M059J (cell line): ENCODE results near the gene FOXN1. TPM values are rescaled to one million over a fixed set of nuclear protein-coding genes. Genes with fewer than 3 reads are reported as not detected.
"Not testable (repeated sequence)": the region's sequence is repeated elsewhere in the genome, so short reads cannot be mapped to it uniquely, and the experiment has no call there.

Experiments used
- DNase-seq: peaks from one replicate; pipeline ENCODE4 v3.0.0-alpha.2; 2012; ENCODE audit warnings: low read depth
- total RNA-seq: library from RNA; depleted of rRNA; stranded (reverse); fragments of >200 nt; shearing (Covaris generic); gene quantifications from 2 replicates; pipeline ENCODE4 v1.2.3, GENCODE V29; 2014

Gene FOXN1
- total RNA-seq, 1 experiment from 2014 or later = not detected

DNA sequence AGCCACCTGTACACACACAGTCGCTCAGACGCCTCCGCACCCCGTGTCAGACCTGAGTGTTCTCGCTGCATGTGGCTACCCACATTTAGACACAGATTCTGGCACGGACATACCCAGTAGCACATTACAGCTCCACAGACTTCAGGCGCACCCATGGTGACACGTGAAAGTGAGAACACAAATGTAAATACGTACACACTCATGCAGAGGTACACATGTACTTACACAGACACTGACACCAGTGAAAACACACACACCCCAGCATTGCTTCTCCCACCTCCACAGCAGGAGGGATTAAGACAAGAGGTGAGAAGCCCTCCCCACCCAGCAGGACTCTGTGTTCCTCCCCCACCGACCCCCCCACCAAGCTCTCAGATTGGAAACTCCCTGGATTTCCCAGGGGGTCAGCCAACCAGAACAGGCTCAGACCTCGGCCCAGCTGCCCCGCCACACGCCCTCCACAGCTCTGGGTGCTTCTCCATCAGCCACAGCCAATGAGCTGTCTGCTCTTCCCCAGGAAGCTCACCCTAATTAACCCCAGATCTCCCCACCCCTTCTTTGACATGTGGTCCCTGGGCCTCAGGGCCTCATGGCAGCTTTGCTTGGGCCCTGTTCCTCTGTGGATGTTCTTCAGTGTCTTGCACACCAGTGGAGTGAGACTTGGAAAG is 5.3 kb upstream of the FOXN1 start:
- DNase-seq = no peak

DNA sequence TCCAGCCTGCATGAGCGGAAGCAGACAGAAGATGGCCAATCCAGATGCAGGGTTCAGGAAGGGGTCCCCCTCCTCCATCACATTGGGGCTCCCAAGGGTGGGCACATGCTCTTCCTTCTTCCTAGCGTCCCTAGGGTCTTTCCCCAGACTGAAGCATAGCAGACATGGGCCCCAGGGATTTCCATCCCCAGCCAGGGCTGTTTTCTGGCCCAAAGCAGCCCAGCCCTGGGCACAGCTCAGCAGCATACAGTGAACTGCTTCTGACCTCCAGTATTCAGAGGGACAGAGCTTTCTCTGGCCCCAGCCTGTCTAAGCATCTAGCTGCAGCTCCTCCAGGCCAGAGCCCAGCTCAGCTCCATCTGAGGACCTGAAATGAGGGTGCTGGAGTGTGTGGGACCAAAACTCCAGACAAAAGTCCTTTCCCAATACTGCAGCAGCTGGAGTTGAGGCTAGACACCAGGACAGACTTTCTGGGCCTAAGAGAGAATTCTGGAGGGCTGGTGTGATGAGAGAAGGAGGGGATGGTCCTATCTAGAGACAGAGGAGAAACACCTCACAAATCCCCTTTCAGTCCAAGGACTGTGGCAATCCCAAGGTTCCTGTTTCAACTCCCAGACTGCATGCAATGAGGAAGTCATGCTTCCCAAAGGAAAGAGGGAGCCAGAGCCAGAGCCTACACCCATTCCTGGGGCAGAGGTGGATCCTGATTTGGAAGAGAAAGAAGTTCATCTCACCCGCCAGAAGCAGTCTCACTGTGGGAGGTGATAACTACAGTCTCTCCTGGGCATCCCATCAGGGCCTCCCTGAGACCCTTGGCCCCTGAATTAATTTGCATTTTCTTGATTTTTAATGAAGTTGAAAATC is 4.5 kb upstream of the FOXN1 start:
- DNase-seq = no peak

DNA sequence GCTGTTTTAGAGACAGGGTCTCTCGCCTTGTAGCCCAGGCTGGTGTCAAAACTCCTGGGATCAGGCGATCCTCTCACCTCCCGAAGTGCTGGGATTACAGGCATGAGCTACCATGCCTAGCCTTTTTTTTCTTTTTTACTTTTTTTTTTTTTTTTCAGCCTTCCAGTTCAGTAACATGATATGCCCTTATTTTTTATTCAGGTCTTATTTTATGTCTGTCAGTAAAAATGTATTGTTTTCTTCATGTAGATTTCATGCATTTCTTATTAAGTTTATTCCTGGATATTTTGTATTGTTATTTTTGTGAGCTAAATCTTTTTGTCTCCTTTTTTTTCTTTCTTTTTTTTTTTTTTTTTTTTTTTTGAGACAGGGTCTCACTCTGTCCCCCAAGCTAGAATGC is 2.7 kb upstream of the FOXN1 start:
- DNase-seq = no peak

DNA sequence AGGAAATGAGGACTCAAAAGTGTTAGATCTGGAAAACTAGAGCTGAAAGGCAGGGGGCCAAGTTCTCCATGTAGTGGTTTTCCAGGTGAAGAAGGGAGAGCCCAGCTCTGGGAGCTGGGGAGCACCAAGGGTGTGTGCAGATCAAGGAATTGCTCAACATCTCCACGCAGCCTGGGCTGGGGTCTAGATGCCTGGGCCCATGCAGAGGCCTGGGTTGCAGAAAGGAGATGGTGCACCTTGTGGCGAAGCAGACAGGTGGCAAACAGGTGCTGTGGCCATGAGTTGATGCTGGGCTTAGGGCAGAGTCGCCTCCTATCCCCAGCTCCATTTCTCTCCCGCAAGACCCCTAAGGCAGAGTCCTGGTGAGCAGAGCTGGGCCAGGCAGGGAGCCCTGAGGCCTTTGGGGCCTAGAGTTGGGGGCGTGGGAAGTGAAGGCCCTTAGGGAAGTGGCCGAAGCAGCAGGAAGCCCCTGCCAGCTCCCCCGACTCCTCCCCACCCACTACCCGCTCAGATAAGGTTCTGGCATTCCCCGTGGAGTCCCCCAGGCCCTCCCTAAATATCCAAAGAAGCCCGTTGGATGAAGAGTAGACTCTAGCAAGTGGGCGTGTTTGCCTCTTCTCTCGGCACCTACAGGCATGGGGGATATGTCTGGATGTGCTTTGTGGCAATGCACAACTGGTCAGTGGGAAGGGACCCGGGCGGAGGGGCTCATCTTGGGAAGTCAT is 777 bp downstream of the FOXN1 start:
- no peak for DNase-seq

DNA sequence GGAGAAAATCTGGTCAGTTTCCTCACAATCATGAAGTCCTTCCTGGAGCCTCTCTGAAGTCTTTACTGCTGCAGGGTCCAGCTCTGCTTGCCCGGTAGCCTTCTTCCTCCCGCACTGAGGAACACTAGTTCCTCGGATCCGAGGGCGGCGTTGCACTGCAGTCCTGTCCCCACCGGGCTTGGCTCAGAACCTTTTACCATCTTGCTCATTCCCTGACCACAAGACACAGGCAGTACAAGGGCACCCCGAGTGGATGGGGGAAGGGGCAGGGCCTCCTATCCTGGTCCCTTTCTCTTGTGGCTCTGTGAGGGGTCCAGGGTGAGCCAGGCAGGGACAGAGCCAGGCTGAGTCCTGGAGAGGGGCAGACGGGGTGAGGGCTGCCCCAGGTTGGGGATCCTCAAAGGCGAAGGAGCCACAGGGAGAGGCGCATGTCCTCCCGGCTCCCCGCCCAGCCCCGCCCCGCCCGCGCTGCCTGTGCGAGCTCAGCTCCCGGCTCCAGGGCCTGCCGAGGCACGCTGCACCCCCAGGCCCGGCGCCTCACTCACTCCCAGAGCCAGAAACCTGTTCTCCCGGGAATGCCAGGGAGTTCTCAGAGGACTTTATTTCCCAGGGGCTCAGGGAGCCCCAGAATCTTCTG is 1.5 kb downstream of the FOXN1 start:
- DNase-seq = no peak

DNA sequence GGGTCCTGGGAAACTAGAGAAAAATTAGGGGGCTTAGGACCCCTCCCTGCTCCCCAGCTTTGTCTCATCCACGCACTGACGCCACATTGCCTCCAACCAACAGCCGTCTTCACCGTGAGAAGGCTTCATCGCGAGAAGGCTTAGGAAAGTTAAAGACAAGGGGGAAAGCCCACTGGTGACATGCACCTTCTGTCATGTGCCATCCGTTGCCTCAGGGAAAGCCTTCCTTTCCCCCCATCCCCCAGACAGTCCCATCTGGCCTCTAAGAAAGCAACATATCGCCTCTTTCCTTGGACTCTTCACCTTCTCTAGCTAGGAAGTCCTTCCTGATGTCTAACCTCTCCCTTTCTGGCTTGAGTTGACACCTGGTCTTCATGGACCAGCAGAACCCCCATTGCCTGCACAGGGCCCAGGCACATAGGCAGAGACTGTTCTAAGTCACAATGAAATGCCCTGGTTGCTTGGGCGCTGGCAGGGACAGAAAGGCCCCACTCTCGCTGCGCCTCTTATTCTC is 2.1 kb downstream of the FOXN1 start:
- no peak for DNase-seq

DNA sequence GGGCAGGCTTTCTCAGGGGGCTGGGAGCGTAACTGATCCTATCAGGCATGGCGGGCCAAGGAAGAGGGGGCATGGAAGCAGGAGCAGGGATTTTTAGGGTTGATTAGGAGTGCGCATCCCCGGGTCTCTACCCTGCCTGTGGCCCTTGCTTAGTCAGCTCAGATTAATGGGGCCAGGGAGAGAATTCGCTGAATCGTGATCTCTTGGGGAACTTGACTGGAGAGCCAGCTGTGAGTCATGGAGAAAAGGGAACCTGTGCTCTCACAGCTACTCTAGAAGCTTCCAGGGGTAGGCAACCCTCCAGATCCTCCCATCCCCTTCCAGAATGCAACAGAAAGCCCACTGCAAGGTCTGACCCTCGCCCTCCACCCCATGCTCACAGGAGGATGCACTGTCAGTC is 3.6 kb downstream of the FOXN1 start:
- peak; percentile 36 for DNase-seq

DNA sequence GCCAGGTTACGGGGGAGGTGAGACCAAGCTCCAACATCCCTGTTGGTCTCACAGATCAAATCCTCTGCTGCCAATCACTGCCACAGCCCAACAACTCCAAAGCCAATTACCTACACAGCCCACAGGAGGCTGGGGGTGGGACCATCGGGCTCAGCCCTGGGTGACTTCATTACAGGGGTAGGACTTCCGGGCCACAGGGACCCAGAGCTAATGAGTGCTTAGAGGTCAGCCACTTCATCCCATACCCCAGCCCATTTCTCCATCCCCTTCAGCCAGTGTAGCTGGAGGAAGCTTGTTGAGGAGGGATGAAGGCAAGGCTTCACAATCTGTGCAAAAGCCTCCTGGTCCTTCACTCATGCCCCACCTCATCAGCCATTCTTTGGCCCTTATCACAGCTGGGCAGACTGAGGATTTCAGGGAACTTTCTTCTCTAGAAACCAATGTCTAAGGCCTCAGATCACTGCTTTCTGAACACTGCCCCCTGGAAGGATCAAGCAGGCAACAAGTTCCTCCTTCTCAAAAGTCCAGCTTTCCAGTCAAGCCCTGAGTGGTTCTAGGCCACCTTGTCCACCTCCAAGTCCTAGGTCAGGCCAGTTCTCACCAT is 5.8 kb downstream of the FOXN1 start:
- no peak for DNase-seq

DNA sequence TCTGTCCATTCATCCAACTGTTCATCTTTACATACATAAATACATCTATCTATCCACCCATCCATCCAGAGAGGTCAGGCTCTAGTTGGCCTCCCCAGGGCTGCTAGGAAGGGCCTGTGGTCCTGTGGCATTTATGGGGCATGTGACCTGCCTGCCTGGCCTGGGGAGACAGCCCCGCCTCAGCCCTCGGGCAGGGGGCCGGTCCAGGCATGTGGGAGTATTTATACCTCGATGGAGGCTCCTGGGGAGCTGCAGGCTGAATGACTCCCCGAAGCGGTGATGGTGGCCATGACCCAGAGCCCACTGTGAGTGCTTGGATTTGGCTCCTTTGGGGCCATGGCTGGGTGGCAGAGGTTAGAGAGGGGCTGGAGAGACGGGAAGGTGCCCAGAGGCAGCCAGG is 7.3 kb downstream of the FOXN1 start:
- DNase-seq = no peak

DNA sequence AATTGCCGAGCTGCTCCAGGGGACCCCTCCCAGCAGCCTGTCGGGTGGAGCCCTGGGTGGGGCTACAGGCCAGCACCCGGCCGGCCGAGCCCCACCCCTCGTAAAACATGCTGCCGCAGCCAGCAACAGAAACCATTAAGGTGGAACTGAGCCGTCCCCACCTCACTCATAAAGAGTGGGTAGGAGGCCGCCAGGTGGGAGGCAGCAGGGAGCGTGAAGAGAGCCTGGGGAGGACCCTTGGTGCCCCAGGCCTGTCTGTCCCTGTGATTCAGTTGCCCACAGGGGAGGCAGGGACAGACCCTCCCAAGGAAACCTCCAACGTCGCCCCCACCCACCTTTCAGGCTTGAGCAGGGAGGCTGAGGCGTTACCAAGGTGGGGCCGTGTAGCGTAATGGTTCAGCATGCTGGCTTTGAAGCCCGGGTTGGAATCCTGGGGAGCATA is 8.4 kb downstream of the FOXN1 start:
- no peak for DNase-seq

DNA sequence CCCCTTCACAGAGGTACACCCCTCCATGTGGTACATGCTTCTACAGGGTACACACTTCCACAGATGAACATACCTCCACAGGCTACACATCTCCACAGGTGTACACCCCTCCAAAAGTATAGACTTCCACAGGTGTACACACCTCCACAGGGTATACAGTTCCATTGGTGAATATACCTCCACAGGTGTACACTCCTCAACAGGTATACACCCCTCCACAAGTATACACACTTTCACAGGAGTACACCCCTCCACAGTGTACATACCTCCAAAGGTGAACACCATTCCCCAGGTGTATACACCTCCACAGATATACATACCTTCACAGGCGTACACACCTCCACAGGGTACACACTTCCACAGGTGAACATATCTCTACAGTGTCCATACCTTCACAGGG is 9.4 kb downstream of the FOXN1 start:
- no peak for DNase-seq

DNA sequence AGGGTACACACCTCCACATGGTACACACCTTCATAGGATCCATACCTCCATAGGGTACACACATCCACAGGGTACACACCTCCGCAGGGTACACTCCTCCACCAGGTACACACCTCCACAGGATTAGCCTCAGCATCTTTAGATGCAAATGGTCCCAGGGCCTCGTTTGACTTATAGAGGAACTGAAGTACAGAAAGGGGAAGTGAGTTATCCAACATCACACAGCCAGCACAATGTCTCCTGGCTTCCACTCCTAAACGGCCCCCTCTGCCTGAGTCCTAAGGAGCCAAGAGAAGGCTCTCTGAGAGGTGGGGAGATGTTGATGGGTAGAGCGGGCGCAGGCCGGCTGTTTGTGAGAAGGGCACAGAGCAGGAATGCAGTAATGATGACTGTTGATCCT is 12.0 kb downstream of the FOXN1 start:
- DNase-seq = no peak

DNA sequence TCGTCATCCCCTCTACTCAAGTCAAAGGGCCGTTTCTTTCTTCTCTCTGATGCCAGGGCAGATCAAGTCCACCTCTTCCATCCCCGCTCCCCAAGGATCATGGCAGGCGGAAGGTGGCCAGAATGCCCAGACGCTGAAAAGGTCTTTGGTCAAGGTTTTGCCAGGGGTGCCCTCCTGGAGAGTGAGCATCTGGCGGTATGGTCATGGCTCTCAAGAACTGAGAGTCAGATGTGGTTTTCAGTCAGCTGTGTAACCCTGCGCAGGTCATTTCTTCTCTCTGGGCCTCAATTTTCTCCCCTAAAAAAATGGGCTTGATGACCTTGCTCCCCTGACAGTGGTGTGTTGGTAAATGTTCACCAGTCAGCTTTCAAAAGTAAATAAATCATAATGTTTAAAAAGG is 12.4 kb downstream of the FOXN1 start:
- DNase-seq = no peak

DNA sequence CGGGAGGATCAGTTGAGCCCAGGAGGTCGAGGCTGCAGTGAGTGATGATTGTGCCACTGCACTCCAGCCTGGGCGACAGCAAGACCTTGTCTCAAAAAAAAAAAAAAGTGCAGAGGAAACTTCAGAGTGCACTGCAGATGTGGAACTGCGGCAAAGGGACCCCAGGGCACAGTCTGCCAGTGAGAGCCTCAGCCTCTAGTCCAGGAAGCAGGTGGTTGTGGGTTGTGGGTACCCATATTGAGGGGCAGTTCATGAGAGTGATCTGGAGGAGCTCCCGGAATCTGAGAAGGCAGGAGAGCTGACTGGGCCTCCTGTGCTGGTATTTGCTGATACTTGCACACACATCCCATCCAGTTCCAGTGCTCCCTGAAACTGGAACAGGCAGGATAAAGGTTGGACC is 13.1 kb downstream of the FOXN1 start:
- no peak for DNase-seq

DNA sequence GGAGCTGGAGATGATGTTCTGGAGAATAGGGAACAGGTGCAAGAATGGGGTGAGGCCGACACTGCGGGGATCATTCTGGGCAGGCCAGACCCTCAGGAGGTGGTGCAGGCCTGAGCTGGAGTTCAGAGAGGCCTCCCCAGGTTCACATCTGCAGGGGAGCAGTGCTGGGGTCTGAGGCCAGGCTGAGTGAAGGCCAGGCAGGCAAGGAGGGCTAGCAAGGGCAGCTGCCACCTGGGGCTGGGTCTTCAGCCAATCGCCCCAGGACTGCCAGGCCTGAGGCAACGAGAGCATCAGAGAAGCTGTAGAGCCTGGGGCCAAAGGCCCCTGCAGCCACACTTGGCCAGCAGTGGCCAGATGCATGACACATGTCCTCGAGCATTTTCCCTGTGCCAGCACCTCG is 14.5 kb downstream of the FOXN1 start:
- DNase-seq = no peak

DNA sequence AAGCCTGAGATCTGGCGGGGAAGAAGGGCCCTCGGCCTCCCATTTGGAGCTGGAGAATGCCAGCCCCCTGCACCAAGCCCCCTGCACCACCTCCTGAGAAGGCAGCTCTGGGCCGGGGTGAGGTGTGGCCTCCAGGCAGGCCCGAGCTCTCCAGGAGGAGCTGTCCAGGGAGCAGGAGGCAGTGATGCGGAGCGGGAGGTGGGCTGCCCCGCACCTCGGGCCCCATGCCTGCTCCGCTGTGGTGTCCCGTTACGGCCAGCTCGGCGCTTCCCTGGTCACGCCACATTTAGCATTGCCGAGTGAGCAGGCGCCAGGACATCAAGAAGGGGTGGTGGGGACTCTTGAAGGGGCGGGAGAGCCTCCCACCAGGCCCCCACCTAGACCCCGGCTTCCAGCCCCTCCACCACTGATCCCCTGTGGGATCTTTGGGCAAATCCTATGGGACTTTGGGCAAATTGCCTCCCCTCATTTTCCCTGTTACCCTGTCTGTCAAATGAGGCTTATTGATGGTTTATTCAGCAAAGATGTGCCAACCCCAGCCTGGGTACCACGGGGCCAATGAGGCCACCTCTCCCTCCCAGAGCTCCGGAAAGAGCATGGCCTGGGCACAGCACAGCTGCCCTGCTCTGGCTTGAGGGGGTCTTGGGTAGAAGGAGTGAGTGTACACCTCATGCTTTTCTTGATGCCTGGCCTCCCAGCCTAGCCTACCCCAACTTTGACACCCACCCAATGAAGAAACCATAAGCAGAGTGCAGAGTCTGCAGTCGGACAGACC is 15.3 kb downstream of the FOXN1 start:
- no peak for DNase-seq

DNA sequence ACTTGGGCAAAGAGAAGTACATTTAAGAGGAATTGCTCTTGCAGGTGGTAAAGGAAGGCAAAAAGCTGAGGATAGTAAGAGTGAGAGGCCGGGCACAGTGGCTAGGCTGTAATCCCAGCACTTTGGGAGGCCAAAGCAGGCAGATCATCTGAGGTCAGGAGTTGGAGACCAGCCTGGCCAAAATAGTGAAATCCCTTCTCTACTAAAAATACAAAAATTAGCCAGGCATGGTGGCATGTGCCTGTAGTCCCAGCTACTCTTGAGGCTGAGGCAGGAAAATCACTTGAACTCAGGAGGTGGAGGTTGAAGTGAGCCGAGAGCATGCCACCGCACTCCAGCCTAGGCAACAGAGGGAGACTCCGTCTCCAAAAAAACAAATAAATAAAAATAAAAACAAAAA is 16.1 kb downstream of the FOXN1 start:
- DNase-seq = not testable (repeated sequence)

DNA sequence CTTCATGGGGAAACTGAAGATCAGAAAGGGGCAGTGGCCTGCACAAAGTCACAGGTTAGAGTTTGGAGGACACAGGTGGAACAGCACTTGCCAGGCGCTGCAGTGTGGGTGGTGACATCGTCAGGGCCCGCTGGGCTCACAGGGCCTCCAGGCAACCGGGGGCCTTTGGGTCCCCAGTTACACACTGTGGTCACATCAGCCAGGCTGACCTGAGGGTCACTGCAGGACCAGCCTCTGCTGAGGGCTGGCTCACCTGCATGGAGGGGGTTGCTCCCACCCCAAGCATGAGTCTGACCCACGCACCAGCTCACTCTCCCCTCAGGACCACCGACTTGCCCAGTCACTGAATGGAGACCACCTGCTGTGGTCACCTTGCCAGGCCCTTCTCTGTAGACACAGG is 17.0 kb downstream of the FOXN1 start:
- DNase-seq = no peak

DNA sequence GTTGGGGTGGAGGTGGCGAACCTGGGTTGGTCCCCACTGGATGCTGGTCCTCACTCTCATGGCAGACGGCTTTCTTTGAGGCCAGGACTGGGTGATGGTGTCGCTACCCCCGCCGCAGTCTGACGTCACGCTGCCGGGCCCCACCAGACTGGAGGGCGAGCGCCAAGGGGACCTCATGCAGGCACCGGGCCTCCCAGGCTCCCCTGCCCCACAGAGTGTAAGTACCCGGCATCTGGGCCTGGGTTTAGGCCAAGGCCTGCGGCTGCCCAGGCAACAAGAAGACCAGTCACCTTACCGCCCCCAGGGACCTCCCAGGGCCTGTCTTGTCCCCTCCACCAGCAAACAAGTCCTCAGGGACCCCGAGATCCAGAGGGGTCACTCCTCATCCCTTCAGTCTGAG is 17.7 kb downstream of the FOXN1 start:
- no peak for DNase-seq

DNA sequence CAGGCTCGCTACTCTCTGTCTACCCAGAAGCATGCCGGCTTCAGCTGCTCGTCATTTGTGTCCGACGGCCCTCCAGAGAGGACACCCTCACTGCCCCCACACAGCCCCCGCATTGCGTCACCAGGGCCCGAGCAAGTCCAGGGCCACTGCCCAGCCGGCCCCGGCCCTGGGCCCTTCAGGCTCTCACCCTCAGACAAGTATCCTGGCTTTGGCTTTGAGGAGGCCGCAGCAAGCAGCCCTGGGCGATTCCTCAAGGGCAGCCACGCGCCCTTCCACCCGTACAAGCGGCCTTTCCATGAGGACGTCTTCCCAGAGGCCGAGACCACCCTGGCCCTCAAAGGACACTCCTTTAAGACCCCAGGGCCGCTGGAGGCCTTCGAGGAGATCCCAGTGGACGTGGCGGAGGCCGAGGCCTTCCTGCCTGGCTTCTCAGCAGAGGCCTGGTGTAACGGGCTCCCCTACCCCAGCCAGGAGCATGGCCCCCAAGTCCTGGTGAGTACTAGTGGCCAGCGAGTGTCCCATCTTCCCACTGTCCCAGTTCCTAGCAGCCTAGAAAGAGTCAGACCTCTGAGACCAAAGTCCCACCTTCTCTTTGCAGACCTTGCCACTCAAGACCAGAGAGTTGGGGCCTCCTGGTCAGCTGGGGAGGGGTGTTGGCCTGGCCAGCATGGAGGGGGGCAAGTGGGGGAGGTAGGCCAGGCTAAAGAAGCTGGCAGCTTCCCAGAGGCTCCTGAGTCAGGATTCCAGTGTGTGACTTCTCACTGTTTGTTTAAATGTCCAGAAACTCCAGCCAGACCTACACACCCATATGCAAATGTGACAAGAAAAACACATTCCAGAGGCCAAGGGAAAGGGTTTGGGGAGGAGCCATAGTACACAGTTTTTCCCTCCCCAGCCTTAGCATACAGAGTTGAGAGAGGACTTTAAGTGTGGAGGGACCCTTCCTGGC is 18.6 kb downstream of the FOXN1 start:
- DNase-seq = peak; percentile 80
